GM19463 (cell line): ENCODE measurements around the gene SPO11.
A peak's percentile ranks its signal among the peaks of the same experiment; 100 is the strongest.
"Not testable (repeated sequence)": the region's sequence is repeated elsewhere in the genome, so short reads cannot be mapped to it uniquely, and the experiment has no call there.

Experiments used
- ATAC-seq: cut with Tn5 transposase; IDR thresholded peaks from one replicate; pipeline ENCODE4 v1.9.1; 2021; ENCODE audit warnings: mild to moderate bottlenecking, moderate library complexity; ENCODE audit not compliant: unreplicated experiment

Gene SPO11

DNA sequence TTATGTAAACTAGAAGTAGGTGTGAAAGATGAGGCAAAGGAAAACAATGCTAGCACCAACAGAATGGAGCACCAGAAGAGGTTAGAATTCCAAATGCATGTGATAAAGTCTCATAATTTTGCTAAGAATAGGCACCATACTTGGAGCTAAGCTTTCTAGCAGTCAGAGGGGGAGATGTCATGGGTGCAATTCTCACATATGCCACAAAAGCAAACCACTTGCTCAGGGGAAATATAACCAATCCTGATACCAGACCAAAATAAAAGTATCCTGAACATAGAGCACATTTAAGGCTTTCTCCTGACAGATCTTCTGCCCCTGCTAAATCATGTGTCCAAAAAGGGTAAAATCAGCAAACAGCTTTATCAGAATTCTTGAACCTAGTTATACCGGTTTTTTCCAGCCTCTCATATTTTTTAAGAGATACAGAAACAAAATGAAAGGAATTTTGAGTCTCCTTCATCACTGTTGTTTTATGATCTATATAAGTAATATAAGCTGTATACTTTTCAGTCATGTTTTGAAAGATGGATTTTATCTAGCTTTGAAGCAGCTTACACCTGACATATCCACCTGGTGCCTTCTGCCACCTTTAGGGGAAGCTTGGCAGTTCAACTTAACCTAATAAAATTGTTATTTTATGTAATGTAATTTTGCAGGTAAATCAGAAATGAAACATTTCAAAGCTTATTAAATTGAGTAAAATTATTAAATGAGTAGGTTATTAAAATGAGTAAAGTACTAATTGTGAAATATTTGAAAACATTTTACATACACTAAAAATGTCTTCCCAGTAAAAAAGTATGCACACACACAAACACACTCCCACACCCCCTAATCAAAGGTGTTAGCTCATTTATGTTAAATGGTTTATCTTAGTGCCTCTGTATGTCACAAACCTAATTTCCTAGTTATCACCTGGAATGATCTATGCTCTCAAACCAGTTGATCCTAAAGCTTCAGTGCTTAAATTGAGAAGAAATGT lies 2.8 kb downstream of the SPO11 start:
- no peak for ATAC-seq

DNA sequence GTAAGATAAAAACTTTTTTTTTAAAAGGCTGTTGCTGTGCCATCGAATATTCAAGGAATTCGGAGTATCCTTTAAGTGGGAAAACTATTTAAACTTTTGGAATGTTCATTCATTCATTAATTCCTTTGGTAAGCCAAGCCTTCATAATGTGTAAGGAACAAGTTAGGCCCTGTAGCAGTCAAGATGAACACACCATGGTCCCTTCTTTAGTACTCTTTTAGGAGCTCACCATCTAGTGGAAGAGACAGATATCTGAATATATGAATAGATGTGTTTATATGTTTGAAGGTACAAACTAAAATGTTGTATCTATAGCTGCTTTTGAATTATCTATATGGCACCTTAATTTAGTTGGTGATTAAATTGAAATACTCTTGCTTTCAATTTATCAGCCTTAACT lies 5.8 kb downstream of the SPO11 start:
- no peak for ATAC-seq

GRCh38 chr20:57341663-57342062 lies 12.1 kb downstream of the SPO11 start:
- ATAC-seq, result no peak

GRCh38 chr20:57342829-57343228 lies 13.2 kb downstream of the SPO11 start:
- ATAC-seq, result no peak

GRCh38 chr20:57346477-57346876 lies 16.9 kb downstream of the SPO11 start:
- no peak for ATAC-seq

DNA sequence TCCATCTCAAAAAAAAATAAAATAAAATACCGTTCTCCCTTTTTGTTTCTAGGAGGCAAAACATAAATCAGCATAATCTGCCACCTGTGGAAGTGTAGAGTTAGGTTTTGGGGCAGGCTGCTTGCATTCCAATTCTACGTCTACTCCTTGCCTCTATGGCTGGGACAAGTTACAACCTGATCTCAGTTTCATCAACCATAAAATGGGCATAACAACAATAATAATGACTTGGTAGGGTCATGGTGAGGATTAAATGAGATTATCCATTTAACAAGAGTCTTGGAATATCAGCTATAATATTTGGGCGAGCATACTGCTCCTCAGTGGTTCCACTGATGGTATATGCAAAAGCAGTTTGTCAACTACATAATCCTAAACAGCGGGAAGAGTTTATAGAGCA lies 17.8 kb downstream of the SPO11 start:
- no peak for ATAC-seq

- ATAC-seq, result not testable (repeated sequence)
These were observed 18.8 kb downstream of the SPO11 start for GRCh38 chr20:57348200-57348921.

DNA sequence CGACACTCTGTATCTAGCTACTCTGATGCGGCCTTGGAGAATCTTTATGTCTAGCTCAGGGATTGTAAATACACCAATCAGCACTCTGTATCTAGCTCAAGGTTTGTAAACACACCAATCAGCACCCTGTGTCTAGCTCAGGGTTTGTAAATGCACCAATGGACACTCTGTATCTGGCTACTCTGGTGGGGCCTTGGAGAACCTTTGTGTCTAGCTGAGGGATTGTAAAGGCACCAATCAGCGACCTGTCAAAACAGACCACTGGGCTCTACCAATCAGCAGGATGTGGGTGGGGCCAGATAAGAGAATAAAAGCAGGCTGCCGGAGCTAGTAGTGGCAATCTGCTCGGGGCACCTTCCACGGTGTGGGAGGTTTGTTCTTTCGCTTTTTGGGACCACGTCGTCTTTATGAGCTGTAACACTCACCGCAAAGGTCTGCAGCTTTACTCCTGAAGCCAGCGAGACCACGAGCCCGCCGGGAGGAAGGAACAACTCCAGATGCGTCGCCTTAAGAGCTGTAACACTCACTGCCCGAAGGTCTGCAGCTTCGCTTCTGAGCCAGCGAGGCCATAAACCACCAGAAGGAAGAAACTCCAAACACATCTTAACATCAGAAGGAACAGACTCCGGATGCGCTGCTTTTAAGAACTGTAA lies 19.4 kb downstream of the SPO11 start:
- ATAC-seq, result not testable (repeated sequence)

DNA sequence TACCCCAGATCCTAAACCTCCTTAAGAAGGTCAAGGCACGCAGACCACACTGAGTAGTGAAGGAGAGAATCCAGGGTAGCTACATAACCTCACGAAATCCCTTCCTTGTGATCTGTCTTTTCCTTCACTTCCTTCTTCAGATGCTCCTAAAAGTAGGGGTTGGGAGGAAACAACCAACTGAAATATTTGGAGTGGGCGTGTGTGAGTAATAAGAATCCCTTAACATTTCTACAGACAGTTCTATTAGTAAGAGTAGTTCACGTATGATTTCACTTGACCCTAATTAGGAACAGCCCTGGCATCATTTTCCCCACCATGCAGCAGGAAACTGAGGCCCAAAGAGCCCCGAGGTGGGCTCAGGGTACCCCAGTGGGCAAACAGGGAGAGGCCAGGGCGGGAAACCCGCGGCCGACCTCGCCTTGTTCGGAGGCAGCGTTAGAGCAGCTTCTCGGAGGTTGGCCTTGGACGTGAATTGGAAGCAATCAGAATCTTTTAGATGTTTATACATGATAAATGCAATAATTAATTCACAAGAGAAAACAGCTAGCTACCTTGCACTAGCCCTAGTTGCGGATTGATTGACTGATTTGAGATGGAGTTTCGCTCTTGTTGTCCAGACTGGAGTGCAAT lies 20.6 kb downstream of the SPO11 start:
- ATAC-seq, result no peak

DNA sequence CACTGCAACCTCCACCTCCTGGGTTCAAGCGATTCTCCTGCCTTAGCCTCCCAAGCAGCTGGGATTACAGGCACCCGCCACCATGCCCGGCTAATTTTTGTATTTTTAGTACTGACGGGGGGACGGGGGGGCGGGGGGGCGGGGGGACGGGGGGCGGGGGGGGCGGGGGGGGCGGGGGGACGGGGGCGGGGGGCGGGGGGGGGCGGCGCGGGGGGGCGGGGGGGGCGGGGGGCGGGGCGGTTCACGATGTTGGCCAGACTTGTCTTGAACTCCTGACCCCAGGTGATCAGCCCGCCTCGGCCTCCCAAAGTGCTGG lies 21.1 kb downstream of the SPO11 start:
- ATAC-seq, result not testable (repeated sequence)

- peak; percentile 84 for ATAC-seq
These were observed 21.6 kb downstream of the SPO11 start, which contains the start of gene RAE1 for GRCh38 chr20:57351042-57351783. RAE1 (plus strand) TSS chr20:57351255; CDS start chr20:57354039, 2,784 bp downstream.

DNA sequence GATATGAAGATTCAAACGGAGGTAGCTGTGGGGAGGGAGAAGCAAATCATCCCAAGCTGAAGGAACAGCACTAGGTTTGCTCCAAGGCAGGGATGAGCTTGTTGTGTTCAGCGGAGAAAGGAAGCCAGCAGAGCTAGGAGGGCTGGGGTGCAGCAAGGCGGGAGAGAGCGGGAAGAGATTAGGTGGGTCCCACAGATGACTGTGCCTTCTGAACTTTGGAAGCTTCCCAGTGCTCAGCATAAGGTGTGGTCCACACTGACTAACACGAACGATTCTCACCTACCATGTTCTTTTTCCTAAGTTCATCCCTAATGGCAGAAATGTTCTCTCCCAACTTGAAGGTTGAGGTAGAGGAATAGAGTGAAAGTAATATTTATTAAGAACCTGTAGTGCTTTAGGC lies 22.7 kb downstream of the SPO11 start:
- ATAC-seq, result no peak

DNA sequence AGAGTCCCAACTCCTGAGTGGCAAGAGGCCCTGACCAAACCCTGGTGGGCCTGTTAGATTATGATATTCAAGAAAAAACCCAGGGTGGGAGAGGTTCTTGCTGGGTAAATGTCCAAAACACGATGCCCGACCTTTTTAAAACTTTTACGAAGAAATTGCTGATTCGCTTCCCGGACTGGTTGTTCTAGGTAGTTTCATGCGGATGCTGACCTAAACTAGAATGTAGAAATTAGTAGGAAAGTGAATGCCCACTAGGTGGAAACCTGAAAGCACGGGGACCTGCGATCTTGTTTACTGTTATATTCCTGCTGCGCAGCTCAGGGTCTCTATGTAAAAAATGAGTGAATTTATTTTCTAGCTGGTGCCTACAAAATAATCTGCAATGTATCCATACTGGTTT lies 23.7 kb downstream of the SPO11 start:
- no peak for ATAC-seq

GRCh38 chr20:57361517-57361916 lies 31.9 kb downstream of the SPO11 start:
- no peak for ATAC-seq

- no peak for ATAC-seq
These were observed 34.8 kb downstream of the SPO11 start for GRCh38 chr20:57364451-57364850.

DNA sequence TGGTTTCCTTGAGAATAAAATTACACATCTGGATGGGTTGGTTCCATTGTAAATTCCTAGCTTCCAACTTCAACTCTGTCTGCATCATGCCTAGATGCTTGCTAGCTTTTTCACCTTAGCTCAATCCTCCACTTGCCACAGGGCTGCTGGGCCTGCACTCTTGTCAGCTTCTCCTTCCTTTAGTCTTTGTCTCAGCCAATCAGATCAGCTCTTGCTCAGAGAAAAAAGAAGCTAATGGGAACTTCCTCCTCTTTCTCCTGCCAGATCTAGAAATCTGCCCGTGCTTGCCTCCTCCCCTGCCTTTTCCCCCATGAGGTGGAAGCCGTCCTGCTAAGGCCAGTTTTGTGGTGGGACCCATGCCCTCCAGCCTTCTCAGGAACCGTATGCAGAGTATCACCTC lies 40.0 kb downstream of the SPO11 start:
- no peak for ATAC-seq

DNA sequence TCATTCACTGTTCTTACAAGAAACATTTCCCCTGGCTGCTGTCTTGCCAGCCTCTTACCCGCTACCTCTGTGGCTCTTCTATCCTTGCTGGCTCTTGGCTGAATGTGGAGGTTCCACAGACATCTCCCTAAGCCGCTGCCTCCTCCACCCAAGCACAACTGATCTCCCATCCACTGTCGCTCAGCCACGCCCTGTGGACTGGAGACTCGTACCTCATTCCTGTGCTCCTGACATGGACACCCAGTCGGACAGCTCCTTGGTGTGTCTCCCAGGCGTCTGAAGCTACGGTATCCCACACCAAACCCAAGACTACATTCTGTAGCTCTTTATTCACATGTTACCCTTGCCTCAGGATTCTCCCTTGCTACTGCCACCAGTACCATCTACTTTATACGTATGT lies 40.7 kb downstream of the SPO11 start:
- no peak for ATAC-seq

DNA sequence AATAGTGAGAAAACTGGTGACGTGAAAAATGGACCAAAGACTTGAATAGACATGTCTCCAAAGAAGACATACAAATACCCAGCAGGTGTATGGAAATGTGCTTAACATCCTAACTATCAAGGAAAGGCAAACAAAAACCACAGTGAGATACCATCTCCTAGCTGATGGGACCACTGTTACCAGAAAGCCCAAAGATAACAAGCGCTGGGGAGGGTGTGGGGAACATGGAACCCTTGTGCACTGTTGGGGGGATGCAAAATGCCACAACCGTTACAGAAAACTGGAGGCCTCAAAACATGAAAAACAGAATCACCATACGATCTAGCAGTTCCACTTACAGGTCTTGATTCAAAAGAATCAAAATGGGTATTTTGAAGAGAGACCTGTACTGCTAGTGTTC lies 41.8 kb downstream of the SPO11 start:
- no peak for ATAC-seq

DNA sequence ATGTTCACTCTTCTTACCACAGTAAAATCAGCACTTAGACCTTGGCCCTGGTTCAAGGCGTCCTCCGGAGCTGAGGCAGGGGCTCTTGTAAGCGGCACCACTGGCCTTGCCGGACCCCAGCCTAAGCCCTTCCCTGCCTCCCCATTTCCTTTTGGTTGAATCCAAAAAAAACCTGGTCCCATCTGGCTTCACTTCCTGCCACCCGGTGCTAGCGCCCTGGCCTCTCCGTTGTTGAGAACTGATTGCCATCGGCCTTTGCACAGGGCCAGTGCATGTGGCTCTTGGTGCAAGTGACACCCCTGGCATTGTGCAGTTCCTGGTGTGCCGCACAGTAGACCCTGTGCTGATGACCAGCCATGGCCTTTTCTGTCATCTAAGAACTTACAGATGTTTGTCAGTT lies 42.6 kb downstream of the SPO11 start:
- ATAC-seq, result no peak

DNA sequence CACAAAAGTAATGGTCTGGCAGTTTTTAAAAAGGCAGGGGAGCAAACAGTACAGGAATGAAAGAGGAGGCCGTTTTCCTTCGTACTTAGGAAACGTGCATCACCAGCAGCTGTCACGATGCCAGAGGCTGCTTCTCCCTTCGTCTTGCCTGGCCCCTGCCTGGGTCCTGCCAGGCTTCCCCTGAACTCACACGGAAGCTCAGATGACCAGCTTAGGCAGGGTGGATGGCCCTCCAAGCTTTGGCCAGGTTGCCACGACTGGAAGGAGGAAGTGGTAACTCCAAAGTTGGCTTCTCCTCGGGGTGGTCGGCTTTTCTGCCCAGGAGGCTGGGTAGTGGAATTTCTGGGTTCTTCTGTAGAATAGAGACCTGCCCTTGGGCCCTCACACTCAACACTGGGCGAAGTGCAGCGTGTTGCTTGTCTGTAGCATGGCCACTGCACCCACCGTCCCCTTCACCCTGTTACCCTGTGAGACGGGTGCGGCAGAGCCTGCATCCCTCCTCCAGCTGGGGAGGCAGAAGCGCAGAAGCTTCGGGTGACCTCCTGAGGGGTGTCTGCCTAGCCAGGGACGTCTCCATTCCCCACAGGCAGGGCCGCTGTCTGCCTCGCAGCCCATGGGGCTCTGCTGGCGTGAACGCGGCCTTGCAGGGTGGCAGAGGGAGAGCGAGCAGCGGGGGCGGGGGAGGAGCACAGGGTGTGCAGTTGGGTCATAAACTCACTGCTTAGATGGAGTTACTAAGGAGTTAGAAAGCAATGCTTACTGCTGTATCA lies 43.2 kb downstream of the SPO11 start:
- no peak for ATAC-seq
